Endothelial cell of umbilical vein (primary cell): ENCODE results near the gene OXA1L. TPM values are rescaled to one million over a fixed set of nuclear protein-coding genes. Genes with fewer than 3 reads are reported as not detected.

Source experiments
- BruUV-seq: library from RNA; stranded (reverse); fragments of 400-500 nt; replicated peaks from 2 replicates; lab custom pipeline; 2021; lab: Mats Ljungman, UMichigan
- CTCF ChIA-PET: fragments of 300-600, 350-600 bp; sonication (Branson Sonifier 250); formaldehyde crosslinking; loops from one replicate; lab custom pipeline; 2021; ENCODE audit warnings: antibody characterized with exemption, inconsistent platforms; lab: Charles Lee
- POLR2A ChIA-PET: fragments of 300-600, 350-600 bp; sonication (Branson Sonifier 250); formaldehyde crosslinking; loops from one replicate; lab custom pipeline; 2021; ENCODE audit warnings: antibody characterized with exemption, inconsistent platforms; lab: Charles Lee
- DNase-seq: peaks from one replicate; pipeline ENCODE4 v3.0.0-alpha.2; 2011; ENCODE audit warnings: low read depth, low spot score
- FAIRE-seq: peaks from 2 replicates; lab custom pipeline; 2011; peaks lifted over from hg19 to GRCh38; lab: Jason Lieb, UNC
- H2AFZ ChIP-seq: 2 replicates; pipeline ENCODE4 v1.6.0; 2012; ENCODE audit warnings: low read depth, low read length, control low read depth, inconsistent platforms
- H3K27ac ChIP-seq: 2 replicates; pipeline ENCODE4 v1.5.1; 2011; ENCODE audit warnings: low read depth, mild to moderate bottlenecking, control low read depth, low read length, moderate library complexity; ENCODE audit not compliant: insufficient read depth
- H3K27me3 ChIP-seq, 2 experiments: 2 replicates each; pipeline versions ENCODE4 v1.6.0 to v1.6.1; 2011; ENCODE audit warnings: low read length in 2 of 2, mixed read lengths in 1 of 2; ENCODE audit not compliant: control insufficient read depth in 2 of 2, insufficient read depth in 2 of 2
- H3K36me3 ChIP-seq, 2 experiments: 2 replicates in 1 of 2; 3 replicates in 1 of 2; pipeline ENCODE4 v1.5.1; 2011; ENCODE audit warnings: low read length in 2 of 2, mild to moderate bottlenecking in 1 of 2, moderate library complexity in 1 of 2; ENCODE audit not compliant: control insufficient read depth in 2 of 2, insufficient read depth in 2 of 2; ENCODE audit errors: extremely low read depth in 1 of 2
- H3K4me1 ChIP-seq: 3 replicates; pipeline ENCODE4 v1.5.1; 2011; ENCODE audit warnings: mild to moderate bottlenecking, low read length; ENCODE audit not compliant: control insufficient read depth, insufficient read depth; ENCODE audit errors: extremely low read depth
- H3K4me2 ChIP-seq: 2 replicates; pipeline ENCODE4 v1.6.1; 2011; ENCODE audit warnings: low read length, control low read depth, mixed read lengths; ENCODE audit not compliant: insufficient read depth
- H3K4me3 ChIP-seq, 3 experiments: fragments of 200-600 bp in 1 of 3; sonication (generic), shearing (Covaris generic) in 1 of 3; replicated peaks in 1 of 3; 2 replicates each; pipeline ENCODE4 v1.5.1; 2011 to 2016; ENCODE audit warnings: control low read depth in 3 of 3, low read length in 3 of 3, mild to moderate bottlenecking in 2 of 3, inconsistent platforms in 1 of 3, low read depth in 1 of 3, moderate library complexity in 1 of 3; ENCODE audit not compliant: insufficient read depth in 1 of 3
- H3K79me2 ChIP-seq: 2 replicates; pipeline ENCODE4 v1.6.0; 2012; ENCODE audit warnings: low read length, inconsistent platforms; ENCODE audit not compliant: control insufficient read depth, insufficient read depth
- H3K9ac ChIP-seq: replicated peaks from 2 replicates; pipeline ENCODE3; 2011; ENCODE audit warnings: low read length, control low read depth; ENCODE audit not compliant: insufficient read depth; ENCODE audit errors: extremely low read depth
- H3K9me1 ChIP-seq: replicated peaks from 3 replicates; pipeline ENCODE4 v1.6.0; 2011; ENCODE audit warnings: mild to moderate bottlenecking, low read length; ENCODE audit not compliant: control insufficient read depth, insufficient read depth; ENCODE audit errors: extremely low read depth
- H3K9me3 ChIP-seq: replicated peaks from 2 replicates; pipeline ENCODE4 v1.5.1; 2012; ENCODE audit warnings: low read length, inconsistent platforms; ENCODE audit not compliant: control insufficient read depth, insufficient read depth
- H4K20me1 ChIP-seq: replicated peaks from 2 replicates; pipeline ENCODE3; 2011; ENCODE audit warnings: mild to moderate bottlenecking, low read length; ENCODE audit not compliant: control insufficient read depth, insufficient read depth; ENCODE audit errors: extremely low read depth
- EZH2 ChIP-seq: IDR thresholded peaks from 2 replicates; pipeline ENCODE4 v1.6.1; 2012; ENCODE audit warnings: borderline replicate concordance, low read depth, mild to moderate bottlenecking, moderate library complexity, low read length, inconsistent platforms; ENCODE audit not compliant: severe bottlenecking
- FOS ChIP-seq: IDR thresholded peaks from 2 replicates; pipeline ENCODE4 v1.6.1; 2011; ENCODE audit warnings: mild to moderate bottlenecking, low read length, moderate library complexity, borderline replicate concordance; ENCODE audit not compliant: insufficient read depth
- GATA2 ChIP-seq: IDR thresholded peaks from 2 replicates; pipeline ENCODE4 v1.7.0; 2011; ENCODE audit warnings: low read depth, mild to moderate bottlenecking, moderate library complexity, mixed read lengths, low read length; ENCODE audit not compliant: insufficient read length, insufficient read depth
- JUN ChIP-seq: IDR thresholded peaks from 2 replicates; pipeline ENCODE4 v1.6.1; 2011; ENCODE audit warnings: borderline replicate concordance, low read depth; ENCODE audit not compliant: insufficient read length, insufficient read depth
- MAX ChIP-seq: IDR thresholded peaks from 2 replicates; pipeline ENCODE4 v1.6.1; 2011; ENCODE audit not compliant: insufficient read depth, insufficient read length
- MYC ChIP-seq: IDR thresholded peaks from one replicate; pipeline ENCODE4 v1.6.1; 2011; ENCODE audit warnings: mild to moderate bottlenecking, low read depth, low read length
- POLR2A ChIP-seq: IDR thresholded peaks from 2 replicates; pipeline ENCODE4 v1.6.1; 2012; ENCODE audit warnings: low read depth, mild to moderate bottlenecking, control low read depth, low read length
- POLR2AphosphoS5 ChIP-seq: IDR thresholded peaks from 2 replicates; pipeline ENCODE4 v1.6.1; 2012; ENCODE audit warnings: low read depth, mild to moderate bottlenecking, control low read depth, low read length, moderate library complexity; ENCODE audit not compliant: insufficient read depth
- dilution Hi-C: fragments of 300-500 bp; cut with MboI; formaldehyde crosslinking; loops from one replicate; pipeline ENCODE4 v1.15.0; 2019; ENCODE audit warnings: low sequenced_read_pairs; ENCODE audit not compliant: extremely low pct_ligation_motif_present
- intact Hi-C: fragments of 100-400 bp; cut with micrococcal nuclease; formaldehyde crosslinking; loops from one replicate; pipeline ENCODE4 v1.10.0; 2022
- polyA plus RNA-seq, 4 experiments: library from polyadenylated mRNA; depleted of rRNA in 3 of 4; stranded (reverse) in 3 of 4; unstranded in 1 of 4; fragments of >200 nt; gene quantifications; 2 replicates each; pipeline versions ENCODE4 v1.2.1 to v1.2.3, GENCODE V29; 2011 to 2012; ENCODE audit warnings: missing spikeins in 1 of 4
- total RNA-seq: library from RNA; stranded (reverse); gene quantifications from 2 replicates; pipeline ENCODE4 v1.2.3, GENCODE V29; 2021
- TF ChIP-seq, protein P1 (sequence below), 2 donors: IDR thresholded peaks; 1 replicate in 1 of 2; 2 replicates in 1 of 2; pipeline ENCODE4 v1.5.1; 2011; ENCODE audit warnings: low read length in 2 of 2, mild to moderate bottlenecking in 2 of 2, moderate library complexity in 2 of 2, control low read depth in 1 of 2, inconsistent platforms in 1 of 2, low read depth in 1 of 2; ENCODE audit not compliant: insufficient read depth in 1 of 2; ENCODE audit errors: extremely low read depth in 1 of 2

The OXA1L gene
- total and polyA plus RNA-seq, 2 donors (not counting 3 experiments of a cell fraction or from before 2014, with no cell fraction given) = 212 to 294 TPM

DNA sequence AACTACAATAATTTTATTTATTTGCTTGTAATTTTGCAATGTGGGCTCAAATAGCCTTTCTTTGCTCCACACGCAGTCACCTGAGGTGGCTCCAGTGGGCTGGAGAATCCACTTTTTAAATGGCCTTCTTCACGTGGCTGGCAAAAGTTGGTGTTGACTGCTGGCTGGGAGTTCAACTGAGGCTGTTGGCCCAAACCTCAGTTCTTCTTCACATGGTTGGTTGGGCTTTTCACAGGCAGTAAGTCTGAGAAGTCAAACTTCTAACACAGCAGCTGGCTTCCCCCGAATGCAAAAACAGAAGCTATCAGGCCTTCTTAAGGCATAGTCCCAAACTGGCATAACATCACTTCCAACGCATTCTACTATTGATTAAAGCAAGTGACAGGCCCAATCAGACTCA lies 2.1 kb upstream of the OXA1L start:
- POLR2A ChIA-PET = no interaction called here
- intact Hi-C loops = no loop called here
- no peak overlapping the region for H3K27ac ChIP-seq
- FAIRE-seq (no peak), DNase-seq (no peak)
- H2AFZ ChIP-seq = no peak overlapping the region
- no peak overlapping the region for H3K4me2 ChIP-seq
- dilution Hi-C loops = no loop called here
- H3K4me1 ChIP-seq = peaks cover 18% of the 10 kb centered on the region
- no peak overlapping the region for H3K9ac ChIP-seq
- H3K36me3 ChIP-seq = peaks cover 2 to 6% of the 10 kb centered on the region in 2 experiments
- H4K20me1 ChIP-seq = no peaks in the 10 kb centered on the region
- CTCF ChIA-PET = interaction anchor here (0.8 to 1.5 kb wide), 3 partner anchors 15 to 107 kb away, joined by 4 read pairs; no protein-coding TSS in a partner anchor
- TF ChIP-seq EZH2 (no peak), MYC (no peak), POLR2A (no peak), JUN (no peak), GATA2 (no peak), MAX (no peak), FOS (no peak), POLR2AphosphoS5 (no peak)
- TF ChIP-seq, protein P1, sequence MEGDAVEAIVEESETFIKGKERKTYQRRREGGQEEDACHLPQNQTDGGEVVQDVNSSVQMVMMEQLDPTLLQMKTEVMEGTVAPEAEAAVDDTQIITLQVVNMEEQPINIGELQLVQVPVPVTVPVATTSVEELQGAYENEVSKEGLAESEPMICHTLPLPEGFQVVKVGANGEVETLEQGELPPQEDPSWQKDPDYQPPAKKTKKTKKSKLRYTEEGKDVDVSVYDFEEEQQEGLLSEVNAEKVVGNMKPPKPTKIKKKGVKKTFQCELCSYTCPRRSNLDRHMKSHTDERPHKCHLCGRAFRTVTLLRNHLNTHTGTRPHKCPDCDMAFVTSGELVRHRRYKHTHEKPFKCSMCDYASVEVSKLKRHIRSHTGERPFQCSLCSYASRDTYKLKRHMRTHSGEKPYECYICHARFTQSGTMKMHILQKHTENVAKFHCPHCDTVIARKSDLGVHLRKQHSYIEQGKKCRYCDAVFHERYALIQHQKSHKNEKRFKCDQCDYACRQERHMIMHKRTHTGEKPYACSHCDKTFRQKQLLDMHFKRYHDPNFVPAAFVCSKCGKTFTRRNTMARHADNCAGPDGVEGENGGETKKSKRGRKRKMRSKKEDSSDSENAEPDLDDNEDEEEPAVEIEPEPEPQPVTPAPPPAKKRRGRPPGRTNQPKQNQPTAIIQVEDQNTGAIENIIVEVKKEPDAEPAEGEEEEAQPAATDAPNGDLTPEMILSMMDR (IDR thresholded peaks at IDR 0.05; ENCODE audit: extremely low read depth in 1 of 2, insufficient read depth in 1 of 2, low read depth in 1 of 2, low read length in 2 of 2) = no peak
- peaks cover 25% of the 10 kb centered on the region for H3K79me2 ChIP-seq
- H3K9me1 ChIP-seq = no peaks in the 10 kb centered on the region
- H3K27me3 ChIP-seq = no peaks in the 10 kb centered on the region
- no peak overlapping the region for H3K4me3 ChIP-seq
- H3K9me3 ChIP-seq = no peaks in the 10 kb centered on the region
- BruUV-seq = no TSS peak
